HEK293T (cell line): ENCODE measurements around the gene PIK3R1.

ENCODE experiments used
- CTCF ChIA-PET: fragments of 350-600 bp; formaldehyde crosslinking; extraction: SDS; loops from one replicate; lab custom pipeline; 2021; ENCODE audit warnings: antibody characterized with exemption, inconsistent platforms; lab: Yijun Ruan, JAX
- POLR2A ChIA-PET: fragments of 350-600 bp; formaldehyde crosslinking; extraction: SDS; loops from one replicate; lab custom pipeline; 2020; ENCODE audit warnings: antibody characterized with exemption, inconsistent platforms; lab: Yijun Ruan, JAX
- DNase-seq: peaks from one replicate; pipeline ENCODE4 v3.0.0; 2012; ENCODE audit warnings: mixed read lengths; ENCODE audit errors: extremely low spot score
- ARNT ChIP-seq: fragments of 450-650 bp; IDR thresholded peaks from 2 replicates; pipeline ENCODE4 v1.6.1; 2017; ENCODE audit warnings: mild to moderate bottlenecking
- BHLHE40 ChIP-seq: fragments of 450-650 bp; IDR thresholded peaks from 2 replicates; pipeline ENCODE4 v1.6.1; 2016; ENCODE audit warnings: mild to moderate bottlenecking, moderate library complexity, borderline replicate concordance
- CTBP1 ChIP-seq: fragments of 450-650 bp; IDR thresholded peaks from 2 replicates; pipeline ENCODE4 v1.6.1; 2016; ENCODE audit warnings: borderline replicate concordance
- ELF4 ChIP-seq: fragments of 450-650 bp; IDR thresholded peaks from 2 replicates; pipeline ENCODE4 v1.6.1; 2017; ENCODE audit warnings: antibody characterized with exemption
- FOXA1 ChIP-seq: fragments of 450-650 bp; IDR thresholded peaks from 2 replicates; pipeline ENCODE4 v1.6.1; 2016; ENCODE audit warnings: mild to moderate bottlenecking
- FOXK2 ChIP-seq: fragments of 450-650 bp; IDR thresholded peaks from 2 replicates; pipeline ENCODE4 v1.6.1; 2016; ENCODE audit warnings: mild to moderate bottlenecking
- FOXM1 ChIP-seq: fragments of 450-650 bp; IDR thresholded peaks from 2 replicates; pipeline ENCODE4 v1.6.1; 2017; ENCODE audit warnings: mild to moderate bottlenecking, borderline replicate concordance
- HDGF ChIP-seq: fragments of 450-650 bp; IDR thresholded peaks from 2 replicates; pipeline ENCODE4 v1.6.1; 2017; ENCODE audit warnings: antibody characterized with exemption, borderline replicate concordance
- L3MBTL2 ChIP-seq: fragments of 450-650 bp; conservative IDR thresholded peaks from 2 replicates; pipeline ENCODE4 v1.6.1; 2016; ENCODE audit warnings: mild to moderate bottlenecking
- LEF1 ChIP-seq: fragments of 450-650 bp; IDR thresholded peaks from 2 replicates; pipeline ENCODE4 v1.6.1; 2017; ENCODE audit warnings: mild to moderate bottlenecking, borderline replicate concordance
- NFRKB ChIP-seq: fragments of 450-650 bp; IDR thresholded peaks from 2 replicates; pipeline ENCODE4 v1.6.1; 2016; ENCODE audit warnings: mild to moderate bottlenecking, moderate library complexity
- PKNOX1 ChIP-seq: fragments of 450-650 bp; IDR thresholded peaks from 2 replicates; pipeline ENCODE4 v1.6.1; 2016
- SP1 ChIP-seq: fragments of 450-650 bp; IDR thresholded peaks from 2 replicates; pipeline ENCODE4 v1.6.1; 2017
- SUZ12 ChIP-seq: fragments of 450-650 bp; IDR thresholded peaks from 2 replicates; pipeline ENCODE4 v1.6.1; 2016; ENCODE audit warnings: mild to moderate bottlenecking
- TARDBP ChIP-seq: fragments of 450-650 bp; IDR thresholded peaks from 2 replicates; pipeline ENCODE4 v1.6.1; 2016
- ZNF384 ChIP-seq: fragments of 450-650 bp; IDR thresholded peaks from 2 replicates; pipeline ENCODE4 v1.6.1; 2016

The PIK3R1 gene

GRCh38 chr5:68345582-68345981, 130.0 kb downstream of the PIK3R1 start:
- POLR2A ChIA-PET: no interaction called here
- CTCF ChIA-PET: no interaction called here
- no peak for DNase-seq
- TF ChIP-seq FOXM1: no peak
- no peak for TF ChIP-seq HDGF
- TF ChIP-seq PKNOX1: no peak
- TF ChIP-seq LEF1: no peak
- no peak for TF ChIP-seq ARNT
- TF ChIP-seq SUZ12: no peak
- no peak for TF ChIP-seq FOXK2
- TF ChIP-seq BHLHE40: no peak
- TF ChIP-seq ELF4: no peak
- no peak for TF ChIP-seq NFRKB
- no peak for TF ChIP-seq SP1
- TF ChIP-seq L3MBTL2: no peak
- TF ChIP-seq TARDBP: no peak
- no peak for TF ChIP-seq FOXA1
- no peak for TF ChIP-seq CTBP1
- TF ChIP-seq ZNF384: no peak

GRCh38 chr5:68347536-68347935, 132.0 kb downstream of the PIK3R1 start:
- POLR2A ChIA-PET: no interaction called here
- DNase-seq: no peak
- CTCF ChIA-PET: interaction anchor here (0.7 kb wide), 1 partner anchor 440 kb away, joined by 3 read pairs; no protein-coding TSS in a partner anchor
- TF ChIP-seq CTBP1: no peak
- TF ChIP-seq NFRKB: no peak
- no peak for TF ChIP-seq PKNOX1
- TF ChIP-seq HDGF: no peak
- TF ChIP-seq ARNT: no peak
- no peak for TF ChIP-seq FOXK2
- TF ChIP-seq SUZ12: no peak
- no peak for TF ChIP-seq L3MBTL2

- TF ChIP-seq SP1: no peak
- TF ChIP-seq NFRKB: no peak
- no peak for TF ChIP-seq ELF4
- ChIA-PET CTCF (no interaction called here), POLR2A (no interaction called here)
- DNase-seq: no peak
Measured at GRCh38 chr5:68348447-68349222, 133.1 kb downstream of the PIK3R1 start.

- ChIA-PET CTCF (no interaction called here), POLR2A (no interaction called here)
- TF ChIP-seq TARDBP: no peak
- no peak for TF ChIP-seq FOXA1
- no peak for TF ChIP-seq PKNOX1
- TF ChIP-seq ARNT: no peak
- no peak for TF ChIP-seq HDGF
- TF ChIP-seq SUZ12: no peak
- no peak for TF ChIP-seq ZNF384
- no peak for TF ChIP-seq SP1
- no peak for TF ChIP-seq FOXM1
- TF ChIP-seq L3MBTL2: no peak
- TF ChIP-seq CTBP1: no peak
- no peak for DNase-seq
Measured at GRCh38 chr5:68350176-68350575, 134.6 kb downstream of the PIK3R1 start.
